ENCODE data around the gene ZNF492. TPM values are rescaled to one million over a fixed set of nuclear protein-coding genes. Genes with fewer than 3 reads are reported as not detected.

Gene ZNF492
- total RNA-seq, 1 donor from 2014 or later, result 0.71 TPM

DNA sequence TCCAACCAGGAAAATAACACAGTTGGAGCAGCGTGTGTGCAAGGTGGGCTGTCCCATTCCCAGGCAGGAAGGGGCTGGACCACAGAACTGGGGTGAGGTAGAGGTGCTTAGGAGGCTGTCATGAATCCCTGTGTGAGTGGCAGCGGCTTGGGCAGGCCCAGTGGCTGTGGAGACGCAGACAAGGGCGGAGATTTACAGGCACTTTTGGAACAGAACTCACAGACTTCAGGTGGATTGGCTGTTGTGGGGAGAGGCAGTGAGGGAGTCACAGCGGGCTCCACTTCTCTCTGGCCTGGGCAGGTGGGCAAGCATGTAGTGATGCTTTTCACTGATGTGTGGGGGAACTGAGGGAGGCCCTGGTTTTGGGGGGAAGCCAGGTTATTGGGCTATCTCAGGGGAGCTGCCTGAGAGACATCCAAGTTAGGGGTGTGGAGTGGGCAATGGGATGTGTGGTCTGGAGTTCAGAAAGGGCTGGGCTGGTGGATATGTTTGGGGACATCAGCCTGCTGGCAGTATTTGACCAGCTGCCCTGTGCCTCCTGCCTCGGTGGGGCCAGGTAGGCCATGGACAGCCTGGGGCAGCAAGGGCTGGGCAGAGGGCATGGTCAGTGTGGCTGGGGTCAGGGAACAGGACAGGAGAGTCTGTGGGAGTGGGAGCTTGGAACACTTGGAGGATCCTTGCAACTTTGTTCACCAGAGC is 27.0 kb upstream of the ZNF492 start:
- Histone ChIP-seq H3K27me3 (ENCODE audit: control insufficient read depth, insufficient read depth, low read length) (no peaks in the 10 kb centered on the region), H3K4me3 (ENCODE audit: low read depth, low read length) (no peak overlapping the region), H3K36me3 (ENCODE audit: control insufficient read depth, insufficient read depth, low read length) (no peaks in the 10 kb centered on the region)
- TF ChIP-seq CTCF (IDR thresholded peaks at IDR 0.05; ENCODE audit: insufficient read depth, low read length, poor library complexity, severe bottlenecking), result no peak
- DNase-seq (ENCODE audit: low read depth), result no peak

DNA sequence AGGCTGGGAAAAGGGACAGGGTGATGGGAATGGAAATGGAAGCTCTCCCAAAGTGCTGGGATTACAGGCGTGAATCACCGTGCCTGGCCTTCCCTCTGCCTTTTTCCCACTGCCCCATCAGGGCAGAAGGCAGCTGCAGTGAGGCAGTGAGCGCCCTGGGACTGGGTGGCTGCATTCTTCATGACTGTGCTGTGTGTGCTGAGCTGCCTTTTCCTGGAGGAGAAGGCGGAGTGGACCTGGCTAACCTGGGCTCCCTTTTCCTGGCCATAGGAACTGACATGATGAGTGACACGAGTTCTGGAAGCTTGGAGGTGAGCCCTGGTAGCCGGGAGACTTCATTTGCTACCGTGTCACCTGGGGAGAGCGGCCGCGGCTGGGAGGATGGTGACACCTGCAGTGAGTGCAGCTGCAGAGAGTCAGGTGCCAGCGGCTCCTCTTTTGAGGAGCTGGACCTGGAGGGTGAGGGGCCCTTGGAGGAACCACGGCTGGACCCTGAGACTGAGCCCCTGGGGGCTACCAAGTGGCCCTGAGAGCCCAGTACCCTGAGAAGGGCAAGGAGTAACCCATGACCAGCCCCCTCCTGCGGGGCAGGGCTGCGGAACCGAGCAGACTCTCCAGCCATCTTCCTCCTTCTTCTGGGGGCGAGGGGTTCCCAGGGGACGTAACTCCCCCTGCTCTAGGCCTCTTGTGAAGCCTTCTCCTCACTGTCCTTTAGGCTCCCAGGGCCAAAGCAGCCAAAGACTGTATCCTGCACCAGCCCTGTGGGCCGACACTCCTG is 26.3 kb upstream of the ZNF492 start:
- Histone ChIP-seq H3K4me3 (ENCODE audit: low read depth, low read length) (no peak overlapping the region), H3K36me3 (ENCODE audit: control insufficient read depth, insufficient read depth, low read length) (no peaks in the 10 kb centered on the region), H3K27me3 (ENCODE audit: control insufficient read depth, insufficient read depth, low read length) (no peaks in the 10 kb centered on the region)
- no peak for DNase-seq (ENCODE audit: low read depth)
- no peak for TF ChIP-seq CTCF (IDR thresholded peaks at IDR 0.05; ENCODE audit: insufficient read depth, low read length, poor library complexity, severe bottlenecking)

GRCh38 chr19:22608441-22608840 is 25.7 kb upstream of the ZNF492 start:
- no peak for DNase-seq (ENCODE audit: low read depth)
- no peak for TF ChIP-seq CTCF (IDR thresholded peaks at IDR 0.05; ENCODE audit: insufficient read depth, low read length, poor library complexity, severe bottlenecking)
- Histone ChIP-seq H3K36me3 (ENCODE audit: control insufficient read depth, insufficient read depth, low read length) (no peaks in the 10 kb centered on the region), H3K27me3 (ENCODE audit: control insufficient read depth, insufficient read depth, low read length) (no peaks in the 10 kb centered on the region), H3K4me3 (ENCODE audit: low read depth, low read length) (no peak overlapping the region)

- TF ChIP-seq CTCF (IDR thresholded peaks at IDR 0.05; ENCODE audit: insufficient read depth, low read length, poor library complexity, severe bottlenecking), result no peak
- Histone ChIP-seq H3K4me3 (ENCODE audit: low read depth, low read length) (no peak overlapping the region), H3K36me3 (ENCODE audit: control insufficient read depth, insufficient read depth, low read length) (no peaks in the 10 kb centered on the region), H3K27me3 (ENCODE audit: control insufficient read depth, insufficient read depth, low read length) (no peaks in the 10 kb centered on the region)
- DNase-seq (ENCODE audit: low read depth), result no peak
Observed at GRCh38 chr19:22609630-22610029, 24.5 kb upstream of the ZNF492 start.

GRCh38 chr19:22610121-22610520 is 24.0 kb upstream of the ZNF492 start:
- Histone ChIP-seq H3K27me3 (ENCODE audit: control insufficient read depth, insufficient read depth, low read length) (no peaks in the 10 kb centered on the region), H3K4me3 (ENCODE audit: low read depth, low read length) (no peak overlapping the region), H3K36me3 (ENCODE audit: control insufficient read depth, insufficient read depth, low read length) (no peaks in the 10 kb centered on the region)
- no peak for TF ChIP-seq CTCF (IDR thresholded peaks at IDR 0.05; ENCODE audit: insufficient read depth, low read length, poor library complexity, severe bottlenecking)
- no peak for DNase-seq (ENCODE audit: low read depth)
